ENCODE data around the gene ZC3H12C. TPM values are rescaled to one million over a fixed set of nuclear protein-coding genes. Genes with fewer than 3 reads are reported as not detected.

ZC3H12C gene
- total RNA-seq, 1 donor from 2014 or later, result 25.4 TPM

DNA sequence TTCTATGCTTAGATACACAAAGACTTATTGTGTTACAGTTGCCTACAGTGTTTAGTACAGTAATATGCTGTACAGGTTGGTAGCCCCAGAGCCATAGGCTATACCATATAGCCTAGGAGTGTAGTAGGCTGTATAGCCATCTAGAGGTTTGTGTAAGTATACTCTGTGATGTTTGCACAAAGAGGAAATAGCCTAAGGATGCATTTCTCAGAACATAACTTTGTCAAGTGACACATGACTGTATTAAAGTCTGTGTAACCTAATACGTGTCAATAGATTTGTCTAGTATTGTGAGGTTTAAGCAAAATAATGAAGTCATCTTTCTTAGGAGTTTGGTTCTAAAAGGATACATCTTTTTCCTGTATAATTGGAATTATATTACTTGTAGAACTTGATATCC, 5.5 kb downstream of the ZC3H12C start:
- DNase-seq, result no peak

DNA sequence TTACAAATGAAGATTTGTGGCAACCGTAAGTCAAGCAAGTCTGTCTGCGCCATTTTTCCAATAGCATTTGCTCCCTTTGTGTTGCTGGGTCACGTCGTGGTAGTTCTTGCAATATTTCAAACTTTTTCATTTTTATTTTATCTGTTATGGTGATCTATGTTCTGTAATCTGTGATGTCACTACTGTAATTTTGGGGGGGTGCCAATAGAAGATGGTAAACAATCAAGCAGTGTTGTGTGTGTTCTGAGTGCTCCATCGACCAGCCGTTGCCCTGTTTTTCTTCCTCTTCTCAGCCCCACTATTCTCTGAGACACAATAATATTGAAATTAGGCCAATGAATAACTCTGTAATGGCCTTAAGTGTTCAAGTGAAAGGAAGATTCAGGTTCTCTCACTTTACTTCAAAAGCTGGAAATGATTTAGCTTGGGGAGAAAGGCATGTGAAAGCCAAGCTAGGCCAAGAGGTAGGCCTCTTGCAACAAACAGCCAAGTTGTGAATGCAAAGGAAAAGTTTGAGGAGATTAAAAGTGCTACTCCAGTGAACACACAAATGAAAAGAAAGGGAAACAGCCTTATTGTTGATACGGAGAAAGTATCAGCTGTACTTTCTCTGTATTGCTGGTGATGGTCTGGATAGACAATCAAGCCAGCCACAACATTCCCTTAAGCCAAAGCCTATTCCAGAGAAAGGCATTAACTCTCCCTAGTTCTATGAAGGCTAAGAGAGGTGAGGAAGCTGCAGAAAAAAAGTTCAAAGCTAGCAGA, 7.5 kb downstream of the ZC3H12C start:
- DNase-seq, result peak; percentile 37

DNA sequence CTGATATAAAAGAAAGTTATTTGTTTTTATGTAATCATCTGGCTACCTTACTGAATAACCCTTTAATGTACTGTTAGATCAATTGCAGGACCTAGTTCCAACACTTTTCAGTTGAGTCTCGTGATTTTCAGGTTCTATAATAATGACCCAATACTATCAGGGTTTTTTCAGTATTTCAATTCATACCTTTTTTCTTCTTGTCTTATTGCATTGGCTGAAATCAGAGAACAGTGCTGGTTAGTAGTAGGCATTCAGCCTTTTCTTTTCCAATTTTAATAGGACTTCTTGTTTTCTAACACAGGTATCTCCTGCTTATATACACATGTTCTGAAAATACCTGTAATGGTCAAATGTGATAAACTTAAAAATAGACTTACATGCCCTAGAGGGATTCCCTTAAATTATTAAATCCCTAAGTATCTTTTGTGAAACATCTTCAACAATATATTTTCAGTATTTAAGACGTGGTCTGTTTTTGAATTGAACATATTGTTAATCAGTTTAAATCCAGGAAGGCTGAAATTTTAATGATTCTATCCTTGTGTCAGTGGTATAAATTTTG, 13.6 kb downstream of the ZC3H12C start:
- no peak for DNase-seq

DNA sequence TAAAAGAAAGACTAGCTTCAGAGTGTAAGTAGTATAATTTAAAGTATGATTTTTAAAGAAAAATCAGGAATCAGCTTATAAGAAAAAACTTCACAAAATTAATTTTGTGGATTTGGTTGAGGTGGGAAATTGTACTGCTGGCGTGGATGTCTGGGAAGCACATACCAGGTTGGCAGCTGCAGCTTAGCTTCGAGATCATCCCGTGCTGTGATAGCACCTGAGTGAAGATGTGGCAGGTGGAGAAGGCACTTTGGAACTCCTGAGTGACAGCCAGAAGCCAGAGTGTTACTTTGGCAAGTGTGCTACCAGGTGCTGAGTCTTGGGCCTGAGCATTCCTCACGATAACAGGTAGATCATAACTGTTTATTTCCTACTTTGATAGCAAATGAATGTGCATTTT, 17.7 kb downstream of the ZC3H12C start:
- no peak for DNase-seq

DNA sequence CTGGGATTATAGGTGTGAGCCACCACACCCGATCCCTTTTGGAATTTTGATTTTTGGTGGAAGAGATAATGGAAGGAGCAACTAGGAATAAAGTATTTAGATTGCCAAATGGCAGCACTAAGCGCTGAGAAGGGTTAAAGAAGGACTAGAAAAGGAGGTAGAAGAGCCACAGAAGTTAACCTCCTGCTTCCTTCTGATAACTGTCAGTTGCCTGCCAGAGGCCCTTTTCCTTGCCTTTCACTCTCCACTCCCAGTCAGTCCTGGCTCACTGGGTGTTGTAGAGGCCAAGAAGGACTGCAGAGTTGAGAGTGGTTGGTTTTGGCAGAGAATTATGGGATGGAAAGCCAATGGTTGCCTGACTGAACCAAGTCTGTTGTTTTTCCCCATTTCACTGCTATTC, 19.3 kb downstream of the ZC3H12C start:
- no peak for DNase-seq

DNA sequence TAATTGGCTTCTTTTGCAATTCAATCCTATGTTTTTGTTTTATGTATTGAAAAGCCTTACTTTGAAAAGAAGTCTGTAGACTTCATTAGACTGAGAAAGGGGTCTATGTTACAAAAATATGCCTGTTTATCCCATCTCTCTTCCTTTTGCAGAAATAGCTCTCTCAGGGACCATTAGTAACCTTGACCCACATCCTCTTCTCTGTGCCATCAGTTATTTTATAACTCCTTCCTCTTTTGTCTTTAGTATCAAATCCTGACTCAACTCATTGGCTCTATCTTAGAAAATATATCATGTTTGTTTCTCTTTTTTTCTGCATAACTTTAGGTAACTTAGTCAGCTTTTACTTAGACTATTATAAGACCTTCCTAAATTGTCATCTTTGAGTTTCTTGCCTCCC, 20.3 kb downstream of the ZC3H12C start:
- no peak for DNase-seq

DNA sequence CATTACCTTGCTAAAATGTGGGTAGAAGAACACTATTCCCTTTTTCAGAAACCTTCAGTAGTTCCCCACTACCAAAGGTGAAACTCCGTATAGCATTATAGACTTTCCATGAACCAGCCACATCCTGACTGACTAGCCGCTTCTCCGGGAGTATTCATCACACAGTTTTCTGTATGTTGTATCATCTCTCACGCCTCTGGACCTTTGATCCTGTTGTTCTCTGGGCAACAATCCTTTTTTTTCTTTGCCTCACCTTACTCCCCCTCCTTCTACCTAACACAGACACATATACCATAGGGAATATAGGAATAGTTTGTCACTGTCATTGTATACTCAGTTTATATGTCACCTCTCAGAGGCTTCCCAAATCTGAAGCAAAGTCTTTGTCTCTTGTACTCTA, 20.8 kb downstream of the ZC3H12C start:
- no peak for DNase-seq

DNA sequence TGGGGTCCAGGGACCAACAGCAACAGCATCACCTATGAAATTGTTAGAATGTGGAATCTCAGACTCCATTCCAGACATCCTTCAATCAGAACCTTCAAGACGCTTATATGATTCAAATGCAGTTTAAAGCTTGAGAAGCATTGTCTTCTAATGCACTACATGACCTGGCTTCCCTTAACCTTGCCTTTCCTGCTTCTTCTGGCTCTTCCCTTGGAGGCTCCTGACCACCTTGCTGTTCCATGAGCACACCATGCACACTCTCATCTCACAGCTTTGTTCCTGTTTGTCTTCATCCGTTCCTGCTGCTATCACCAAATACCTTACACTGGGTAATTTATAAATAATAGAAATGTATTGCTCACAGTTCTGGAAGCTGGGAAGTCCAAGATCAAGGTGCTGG, 26.1 kb downstream of the ZC3H12C start:
- DNase-seq, result no peak

DNA sequence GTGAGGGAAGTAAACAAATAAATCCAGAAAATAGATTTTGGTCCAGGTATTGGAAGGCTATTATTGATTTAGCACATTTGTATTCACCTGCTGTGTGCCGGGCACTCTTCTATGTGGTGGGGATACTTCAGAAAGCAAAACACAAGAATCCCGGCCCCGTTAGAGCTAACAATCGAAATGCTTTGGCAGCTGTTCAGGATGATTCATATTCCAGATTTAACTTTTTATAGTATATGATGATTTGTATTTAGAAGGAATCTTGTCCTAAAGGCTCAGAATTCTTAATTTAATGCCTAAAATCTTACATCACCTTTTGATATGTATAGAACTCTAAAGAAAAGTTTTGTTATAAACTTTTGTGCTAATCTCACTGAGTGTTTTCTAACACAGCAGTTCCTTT, 28.0 kb downstream of the ZC3H12C start:
- DNase-seq, result peak; percentile 80

DNA sequence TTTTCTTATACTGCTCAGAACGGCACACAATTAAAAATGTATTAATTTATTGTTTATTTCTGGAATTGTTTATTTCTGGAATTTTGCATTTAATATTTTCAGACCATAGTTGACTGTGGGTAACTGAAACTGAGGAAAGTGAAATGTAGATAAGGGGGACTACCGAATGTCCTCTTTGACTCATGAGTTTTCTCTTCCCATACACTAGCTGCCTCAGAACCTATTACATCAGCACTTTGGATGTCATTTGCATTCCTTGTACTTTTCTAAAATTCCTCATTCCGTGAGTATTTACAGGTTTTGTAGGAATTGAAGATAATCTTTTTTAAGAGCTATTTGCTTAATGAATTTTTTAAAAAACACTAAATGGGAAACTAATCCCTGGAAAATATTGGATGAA, 29.8 kb downstream of the ZC3H12C start:
- DNase-seq, result no peak

DNA sequence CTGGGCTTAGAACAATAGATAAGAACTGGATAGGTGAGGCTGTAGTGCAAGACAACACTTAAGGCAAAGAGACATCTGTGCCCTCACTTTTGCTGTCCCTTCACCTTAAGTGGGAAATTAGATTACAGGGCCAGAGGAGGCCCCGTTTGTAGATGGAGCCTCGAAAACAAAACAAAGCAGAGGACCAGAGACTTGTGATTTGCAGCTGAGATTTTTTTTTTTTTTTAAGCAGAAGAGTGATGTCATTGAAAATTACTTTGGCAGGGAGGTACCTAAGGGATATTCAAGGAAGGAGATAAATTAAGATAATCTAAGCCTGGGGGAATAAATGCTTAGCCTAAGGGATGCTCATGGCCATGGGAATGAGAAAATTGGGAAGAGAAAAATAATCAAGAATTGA, 31.4 kb downstream of the ZC3H12C start:
- no peak for DNase-seq

DNA sequence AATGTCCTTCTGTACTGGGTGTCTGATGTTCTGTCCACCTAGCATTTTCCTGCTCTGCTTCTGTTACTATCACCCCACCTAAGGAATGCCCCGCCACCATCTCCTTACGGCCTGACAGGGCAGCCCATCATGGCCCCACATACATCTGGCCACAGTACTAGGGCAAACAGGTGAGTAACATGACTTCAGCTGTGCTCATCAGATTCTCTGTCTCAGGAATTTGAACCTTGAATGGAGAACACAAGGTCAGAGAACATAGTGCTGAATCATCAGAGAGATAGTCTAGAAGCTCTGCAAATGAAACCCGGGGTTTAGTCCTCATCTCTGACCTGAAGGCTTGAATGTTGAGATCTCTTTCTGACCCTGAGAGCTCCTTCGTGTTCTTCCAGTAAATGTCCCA, 32.4 kb downstream of the ZC3H12C start:
- no peak for DNase-seq

DNA sequence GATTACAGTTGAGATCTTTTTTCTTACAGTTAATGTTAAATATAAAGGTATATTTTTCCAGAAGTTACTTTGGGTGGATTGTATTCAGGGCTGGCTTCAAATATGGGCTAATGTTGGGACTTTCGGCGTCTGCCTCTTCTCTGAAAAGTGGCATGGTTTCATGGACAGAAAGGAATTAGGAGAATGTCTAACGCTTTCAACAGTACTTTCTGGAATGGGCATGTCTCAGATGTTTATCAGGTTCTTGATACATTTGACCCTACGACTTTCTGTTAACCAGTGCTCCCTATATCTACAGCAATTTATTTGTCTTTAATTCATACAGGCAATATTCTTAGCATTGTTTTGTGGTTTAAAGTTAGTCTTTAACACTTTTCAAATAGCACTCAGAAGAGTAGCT, 33.7 kb downstream of the ZC3H12C start:
- no peak for DNase-seq

DNA sequence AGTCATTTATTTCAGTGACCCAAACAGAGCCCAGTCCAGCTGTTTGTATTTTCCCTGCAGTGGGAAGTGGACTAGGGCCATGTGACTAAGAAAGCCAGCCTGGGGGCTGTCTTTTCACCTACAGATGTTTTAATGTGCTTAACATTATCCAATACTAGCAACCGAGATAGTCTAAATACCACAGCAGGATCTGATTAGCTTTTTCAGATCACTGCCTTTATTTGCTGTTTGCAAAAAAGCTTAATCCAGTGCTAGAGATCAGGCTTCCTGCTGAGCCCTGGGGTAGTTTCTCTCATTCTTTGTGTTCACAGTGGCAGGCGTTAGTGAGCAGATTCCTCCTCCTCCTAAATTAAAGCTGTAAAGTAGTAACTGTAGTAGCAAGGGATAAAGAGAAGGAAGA, 35.0 kb downstream of the ZC3H12C start:
- DNase-seq, result no peak

DNA sequence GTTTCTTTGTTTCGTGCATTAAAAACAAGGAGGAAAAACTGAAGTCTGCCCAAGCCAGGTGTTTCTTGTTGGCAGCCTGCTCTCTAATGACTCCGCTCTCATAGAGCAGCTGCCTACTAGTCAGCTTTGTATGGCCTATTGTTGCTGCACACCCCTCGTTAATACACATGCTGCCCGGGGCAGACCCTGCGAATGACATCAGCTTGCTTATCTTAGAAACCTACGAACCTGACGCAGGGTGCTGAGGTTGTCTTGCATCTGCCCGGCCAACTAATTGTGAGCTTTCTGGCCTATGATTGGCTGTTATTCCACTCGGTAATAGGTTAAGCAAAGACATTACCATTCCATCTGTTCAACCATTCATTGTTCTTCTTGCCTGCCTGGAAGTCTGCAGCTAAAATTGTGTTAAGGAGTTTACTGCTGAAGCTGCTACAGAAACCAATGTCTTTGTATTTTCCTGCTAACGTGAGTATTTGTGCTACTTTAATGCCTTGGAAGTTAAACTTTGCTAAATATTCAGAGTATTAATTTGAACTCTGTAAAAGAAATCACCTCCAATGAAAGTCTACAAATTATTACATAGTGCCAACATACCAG, 37.5 kb downstream of the ZC3H12C start:
- DNase-seq, result peak; percentile 93

DNA sequence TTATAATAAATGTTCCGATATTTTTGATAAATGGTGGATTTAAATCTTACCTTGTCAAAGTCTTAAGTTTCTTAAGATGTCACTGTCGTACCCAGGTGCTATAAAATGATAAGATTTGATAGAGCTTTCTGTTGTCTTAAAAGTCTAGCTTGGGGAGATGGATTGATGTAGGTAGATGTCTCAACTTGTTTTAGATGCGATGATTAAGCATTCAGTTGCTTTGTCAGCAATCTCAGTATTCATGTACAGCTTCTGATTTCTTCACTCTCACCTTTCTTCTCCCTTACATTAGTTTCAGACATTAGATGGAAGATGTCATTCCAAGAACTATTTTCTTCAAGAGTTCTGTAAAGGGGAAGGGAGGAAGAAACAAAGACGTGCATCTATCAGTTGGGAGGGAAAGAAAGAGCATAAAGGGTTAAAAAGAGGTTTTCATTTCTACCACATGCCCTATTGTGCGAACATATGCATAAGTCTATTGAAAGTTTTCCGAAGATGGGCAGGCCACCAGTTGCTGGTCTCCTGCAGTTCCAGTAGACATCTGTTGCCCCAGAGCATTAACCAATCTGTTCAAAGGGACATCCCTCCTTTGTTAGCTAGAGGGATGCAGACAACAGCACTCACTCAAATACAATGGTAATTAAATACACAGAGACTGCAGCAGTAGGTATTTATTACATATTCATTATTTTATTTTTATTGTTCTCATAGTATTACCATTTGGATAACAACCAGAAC, 38.4 kb downstream of the ZC3H12C start:
- no peak for DNase-seq

DNA sequence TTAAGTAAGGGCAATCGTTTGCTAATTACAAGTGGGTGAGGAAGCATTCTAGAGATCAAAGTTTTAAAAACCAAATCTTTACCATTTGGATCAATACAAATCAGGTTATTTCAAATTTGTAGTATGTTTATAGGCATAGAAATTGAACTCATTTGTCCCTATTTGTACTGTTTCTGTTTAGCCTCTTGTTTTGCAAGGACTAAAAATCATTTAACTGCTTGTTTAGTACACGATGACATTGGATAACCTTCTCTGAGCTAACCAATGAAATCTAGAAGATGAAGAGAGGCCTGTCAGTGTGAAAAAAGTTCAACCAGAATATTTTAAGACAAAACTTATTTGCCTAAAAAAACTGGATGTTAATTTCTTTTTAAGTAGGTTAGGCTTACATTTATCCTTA, 40.0 kb downstream of the ZC3H12C start:
- DNase-seq, result no peak

DNA sequence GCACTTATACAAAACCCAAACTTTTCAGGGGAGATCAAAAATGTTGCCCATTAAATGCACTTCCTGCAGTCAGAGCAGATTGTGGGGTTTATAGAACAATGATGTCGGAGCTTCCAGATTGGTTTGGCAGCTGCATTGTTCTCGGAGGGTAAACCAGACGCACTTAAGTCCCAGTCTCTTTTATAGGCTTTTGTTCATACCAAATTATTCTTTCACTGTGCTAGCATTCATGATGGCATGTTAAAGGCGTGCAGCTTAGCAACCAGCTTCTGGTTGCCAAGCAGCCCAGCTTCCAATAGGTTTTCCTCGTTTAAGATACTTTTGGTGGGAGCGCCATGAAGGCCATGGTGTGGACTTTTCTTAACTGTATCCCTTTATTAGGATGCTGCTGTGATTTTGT, 40.9 kb downstream of the ZC3H12C start:
- peak; percentile 76 for DNase-seq

DNA sequence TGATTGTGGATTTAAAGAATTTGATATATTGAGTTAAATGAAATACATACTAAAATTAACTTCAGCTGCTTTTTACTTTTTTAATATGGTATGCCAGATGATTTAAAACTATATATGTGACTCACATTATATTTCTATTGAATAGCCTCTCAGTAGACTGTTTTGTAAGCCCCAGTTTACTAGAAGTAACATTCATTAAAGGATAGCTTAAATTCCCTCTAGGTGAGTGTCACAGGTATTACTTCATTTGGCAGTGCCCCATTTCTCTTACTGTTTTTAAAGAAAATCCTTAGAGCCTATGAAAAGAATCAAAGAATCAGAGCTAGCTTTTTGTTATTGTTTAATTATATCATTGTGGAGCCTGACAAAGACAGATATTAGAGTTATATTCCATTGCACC, 48.6 kb downstream of the ZC3H12C start:
- DNase-seq, result no peak

DNA sequence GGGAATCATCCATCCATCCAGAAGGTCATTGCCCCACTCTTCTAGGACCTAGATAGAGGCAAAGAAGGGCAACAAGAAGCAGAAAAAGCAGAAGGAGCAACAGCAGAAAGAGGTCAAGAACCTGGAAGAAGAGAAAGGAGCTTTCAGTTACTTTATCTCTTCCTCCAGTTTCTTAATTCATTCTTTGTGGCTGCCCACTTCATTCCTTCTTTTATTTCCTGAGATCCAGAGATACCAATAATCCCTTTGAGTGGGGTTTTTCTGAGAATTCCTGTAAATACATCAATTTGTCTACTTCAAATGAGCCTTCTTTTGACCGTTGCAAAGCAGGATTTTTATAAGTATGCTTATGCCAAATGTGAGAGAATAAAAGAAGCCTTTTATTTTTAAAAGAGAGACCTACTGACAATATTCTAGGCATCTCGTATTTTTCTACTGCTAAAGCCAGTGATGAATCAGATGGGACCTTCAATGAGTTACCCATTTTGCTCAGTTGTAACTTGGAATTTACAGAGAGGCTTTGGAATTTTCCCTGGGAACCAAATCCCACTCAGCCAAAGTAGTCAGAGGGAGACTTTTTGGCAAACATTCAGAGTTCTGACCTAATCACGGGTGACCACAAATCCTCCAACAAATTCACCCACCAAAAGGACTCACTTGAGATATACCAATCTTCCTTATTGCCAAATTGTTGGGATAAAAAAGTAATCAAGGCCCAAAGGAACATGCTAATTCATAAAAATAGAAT, 54.9 kb downstream of the ZC3H12C start:
- peak; percentile 60 for DNase-seq

DNA sequence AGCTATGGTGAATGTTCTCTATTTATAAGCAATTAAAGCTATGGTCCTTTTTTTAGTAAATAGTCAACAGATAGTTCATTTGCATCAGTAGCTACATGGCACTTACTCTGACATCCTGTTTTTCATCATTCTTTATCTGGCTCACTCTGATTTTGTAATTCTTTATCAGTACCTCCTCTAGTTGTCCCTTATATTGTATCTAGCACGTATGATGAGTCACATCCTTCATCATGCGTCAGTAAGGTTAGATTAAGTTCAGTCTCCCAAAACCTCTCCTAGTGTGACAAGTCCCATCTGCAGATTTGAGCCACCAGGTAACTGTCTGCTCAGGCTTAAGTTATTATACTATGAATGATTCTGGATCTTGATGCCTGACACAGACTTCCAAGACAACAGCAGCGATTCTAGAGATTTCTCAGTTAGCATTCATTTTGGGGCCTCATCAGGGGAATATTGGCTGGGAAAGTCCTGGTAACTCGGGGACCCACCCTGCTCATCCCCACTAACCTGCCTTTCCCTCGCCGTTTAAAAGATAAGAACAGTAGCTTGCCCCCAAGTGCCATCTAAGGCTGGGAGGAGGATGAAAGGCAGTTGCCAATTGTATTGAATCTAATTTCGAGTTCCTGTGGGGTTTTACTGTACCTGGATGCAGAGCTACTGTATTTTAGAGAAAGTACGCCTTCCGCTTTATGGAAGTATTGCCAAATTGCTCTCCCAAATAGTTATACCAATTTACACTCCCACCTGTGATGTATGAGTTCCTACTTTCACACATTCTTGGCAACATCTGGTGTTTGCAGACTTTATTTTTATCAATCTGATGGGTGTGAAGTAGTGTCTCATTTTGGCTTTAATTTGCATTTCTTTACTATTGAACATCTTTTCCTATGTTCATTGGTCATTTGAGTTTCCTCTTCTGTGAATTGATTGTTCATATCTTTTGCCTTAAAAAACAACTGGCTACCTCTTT, 55.9 kb downstream of the ZC3H12C start:
- DNase-seq, result peak; percentile 71

DNA sequence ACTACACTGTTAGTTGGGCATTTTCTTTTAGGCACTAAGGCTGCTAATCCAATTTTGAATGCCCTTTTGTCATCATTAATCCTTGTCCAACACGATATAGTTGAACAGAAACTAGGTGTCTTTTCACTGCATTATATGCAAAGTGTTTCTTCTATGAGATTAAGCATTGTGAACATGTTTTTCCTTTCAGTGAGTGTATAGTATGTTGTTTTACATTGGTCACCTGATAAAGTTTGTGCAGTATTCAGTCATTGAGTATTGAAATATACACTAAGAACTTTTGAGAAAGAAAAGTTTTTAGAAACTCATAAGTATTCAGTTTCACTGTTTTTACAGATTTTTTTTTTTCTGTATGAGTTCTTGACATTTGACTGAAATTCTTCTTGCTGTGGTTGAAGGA, 59.0 kb downstream of the ZC3H12C start:
- DNase-seq, result no peak
